ENCODE measurements around the gene CEACAM4.

- TF ChIP-seq CTCF (IDR thresholded peaks at IDR 0.05; ENCODE audit: low read depth, low read length, missing input control) = no peak
- no peak for TF ChIP-seq MAX (IDR thresholded peaks at IDR 0.05)
- no peak for TF ChIP-seq YY1 (IDR thresholded peaks at IDR 0.05)
- no peak for TF ChIP-seq ATF3 (IDR thresholded peaks at IDR 0.05)
- TF ChIP-seq HNF4A (conservative IDR thresholded peaks at IDR 0.05) = no peak
- TF ChIP-seq EGR1 (IDR thresholded peaks at IDR 0.05; ENCODE audit: low read depth in 2 of 2) = no peak
- no peak for TF ChIP-seq GABPA (IDR thresholded peaks at IDR 0.05 in 1 of 2, conservative IDR thresholded peaks at IDR 0.05 in 1 of 2)
- no peak for TF ChIP-seq REST (IDR thresholded peaks at IDR 0.05)
- TF ChIP-seq SP1 (IDR thresholded peaks at IDR 0.05) = no peak
- TF ChIP-seq ZBTB33 (IDR thresholded peaks at IDR 0.05) = no peak
- no peak for TF ChIP-seq NR2F2 (IDR thresholded peaks at IDR 0.05)
Observed at GRCh38 chr19:41626877-41627276, at the start of gene CEACAM4.

All from liver (tissue), 3 donors.